PFSK-1 (cell line): ENCODE measurements around the gene IL34.

Source experiments
- FOXP2 ChIP-seq: optimal IDR thresholded peaks from 2 replicates; pipeline ENCODE3; 2011; ENCODE audit warnings: borderline replicate concordance, control low read depth, inconsistent platforms; ENCODE audit not compliant: insufficient read depth; ENCODE audit errors: extremely low read length, extremely low read depth
- POLR2AphosphoS5 ChIP-seq: IDR thresholded peaks from 2 replicates; pipeline ENCODE4 v1.6.1; 2012; ENCODE audit warnings: low read depth, mild to moderate bottlenecking, control low read depth, low read length, moderate library complexity
- REST ChIP-seq, 2 experiments: IDR thresholded peaks; 2 replicates each; pipeline versions ENCODE4 v1.6.1 to v1.8.0; 2011 to 2012; ENCODE audit warnings: low read depth in 2 of 2, low read length in 2 of 2, control low read depth in 1 of 2, inconsistent platforms in 1 of 2, mild to moderate bottlenecking in 1 of 2, moderate library complexity in 1 of 2; ENCODE audit not compliant: insufficient read depth in 1 of 2
- SIN3A ChIP-seq: IDR thresholded peaks from 2 replicates; pipeline ENCODE4 v1.6.1; 2012; ENCODE audit warnings: mild to moderate bottlenecking, low read length, moderate library complexity, borderline replicate concordance; ENCODE audit not compliant: insufficient read depth
- TAF1 ChIP-seq: IDR thresholded peaks from 2 replicates; pipeline ENCODE4 v1.6.1; 2012; ENCODE audit warnings: low read length, control low read depth, borderline replicate concordance; ENCODE audit not compliant: insufficient read depth

The IL34 gene

GRCh38 chr16:70702624-70703023 is 56.3 kb downstream of the IL34 start:
- TF ChIP-seq POLR2AphosphoS5 (no peak), REST (IDR thresholded peaks at IDR 0.05; ENCODE audit: insufficient read depth in 1 of 2, low read depth in 2 of 2, low read length in 2 of 2) (no peak), SIN3A (no peak)

DNA sequence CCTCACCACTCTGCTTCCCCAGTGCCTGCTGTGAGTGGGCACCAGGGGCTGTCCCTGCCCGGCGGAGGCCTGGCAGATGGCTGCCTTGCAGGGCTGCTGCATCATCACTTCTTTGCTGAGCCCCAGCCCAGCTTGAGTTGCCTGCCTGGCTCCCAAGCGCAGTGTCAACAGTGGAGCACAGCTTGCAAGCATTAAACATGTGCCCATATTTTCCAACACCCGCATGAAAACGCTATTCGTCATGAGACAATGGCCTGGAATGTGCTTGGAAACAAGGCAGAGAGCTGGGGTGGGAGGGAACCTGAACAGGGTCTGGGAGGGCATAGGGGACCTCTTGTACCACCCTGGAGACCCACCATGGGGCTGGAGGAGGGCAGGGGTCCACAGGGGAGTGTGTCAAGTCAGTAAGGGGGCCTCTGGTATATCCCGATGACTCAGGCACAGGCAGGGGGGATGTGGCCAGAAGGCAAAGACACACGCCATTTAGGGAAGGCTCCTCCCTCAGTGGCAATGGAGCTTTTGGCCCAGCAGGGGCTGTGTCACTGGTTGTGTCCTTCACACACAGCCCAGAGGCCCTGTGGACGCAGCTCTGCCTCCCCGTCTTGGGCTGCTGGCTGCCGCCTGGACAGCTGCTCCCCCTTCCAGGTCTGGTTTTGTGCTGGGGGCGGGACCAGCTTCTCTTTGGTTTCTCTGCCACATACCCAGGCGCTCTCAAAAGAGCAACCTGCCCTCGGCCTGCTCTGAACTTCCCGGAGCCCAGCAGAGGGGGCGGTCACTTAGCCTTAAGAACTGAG is 56.9 kb downstream of the IL34 start:
- TF ChIP-seq REST (IDR thresholded peaks at IDR 0.05; ENCODE audit: insufficient read depth in 1 of 2, low read depth in 2 of 2, low read length in 2 of 2) (no peak), SIN3A (no peak), TAF1 (no peak), FOXP2 (no peak), POLR2AphosphoS5 (no peak)

GRCh38 chr16:70703835-70704381 is 57.5 kb downstream of the IL34 start:
- TF ChIP-seq FOXP2 (no peak), SIN3A (no peak), TAF1 (no peak), REST (IDR thresholded peaks at IDR 0.05; ENCODE audit: insufficient read depth in 1 of 2, low read depth in 2 of 2, low read length in 2 of 2) (no peak), POLR2AphosphoS5 (no peak)

- TF ChIP-seq REST (IDR thresholded peaks at IDR 0.05; ENCODE audit: insufficient read depth in 1 of 2, low read depth in 2 of 2, low read length in 2 of 2) (no peak), TAF1 (no peak), FOXP2 (no peak), POLR2AphosphoS5 (no peak), SIN3A (no peak)
These were observed 58.2 kb downstream of the IL34 start for GRCh38 chr16:70704586-70704985.

- TF ChIP-seq FOXP2, result no peak
- no peak for TF ChIP-seq SIN3A
- no peak for TF ChIP-seq REST (IDR thresholded peaks at IDR 0.05; ENCODE audit: insufficient read depth in 1 of 2, low read depth in 2 of 2, low read length in 2 of 2)
- TF ChIP-seq TAF1, result no peak
- no peak for TF ChIP-seq POLR2AphosphoS5
These were observed 58.7 kb downstream of the IL34 start for GRCh38 chr16:70705056-70705455.
